Astrocyte of the spinal cord (primary cell): Measurements from ENCODE around the gene P2RY6.

Experiments used
- DNase-seq: peaks from one replicate; pipeline ENCODE4 v3.0.0; 2011; ENCODE audit warnings: low read depth, low spot score
- H3K4me3 ChIP-seq: 2 replicates; pipeline ENCODE4 v1.5.1; 2011; ENCODE audit warnings: low read depth, mild to moderate bottlenecking, low read length, moderate library complexity
- CTCF ChIP-seq: IDR thresholded peaks from 2 replicates; pipeline ENCODE4 v1.5.1; 2012; ENCODE audit warnings: low read depth, mild to moderate bottlenecking, low read length, inconsistent platforms
- in situ Hi-C: cut with HindIII; loops from 2 replicates; pipeline ENCODE4 v1.10.0; 2017; ENCODE audit warnings: low sequenced_read_pairs

Gene P2RY6

GRCh38 chr11:73271936-73272679 is at the start of gene P2RY6:
Gene P2RY6, plus strand, starts transcription at chr11:73272338. Its CDS starts 24,181 bp downstream, at chr11:73296519.
- H3K4me3 ChIP-seq: no peak within 1 kb of the TSS
- peak; percentile 20 for DNase-seq
- in situ Hi-C loops: no loop called here
- no peak for TF ChIP-seq CTCF

- TF ChIP-seq CTCF: no peak
- DNase-seq: no peak
- in situ Hi-C loops: no loop called here
- no peak overlapping the region for H3K4me3 ChIP-seq
Observed at GRCh38 chr11:73223998-73224730, 48.0 kb upstream of the P2RY6 start.

GRCh38 chr11:73225001-73225686 is 47.0 kb upstream of the P2RY6 start:
- DNase-seq: no peak
- no peak for TF ChIP-seq CTCF
- in situ Hi-C loops: no loop called here
- H3K4me3 ChIP-seq: no peak overlapping the region

- H3K4me3 ChIP-seq: no peak overlapping the region
- in situ Hi-C loops: no loop called here
- no peak for DNase-seq
- no peak for TF ChIP-seq CTCF
Observed at GRCh38 chr11:73225851-73226250, 46.3 kb upstream of the P2RY6 start.

- in situ Hi-C loops: no loop called here
- no peak for DNase-seq
- no peak overlapping the region for H3K4me3 ChIP-seq
- TF ChIP-seq CTCF: no peak
Observed at GRCh38 chr11:73226297-73227006, 45.7 kb upstream of the P2RY6 start.

- no peak for TF ChIP-seq CTCF
- in situ Hi-C loops: no loop called here
- no peak for DNase-seq
- H3K4me3 ChIP-seq: no peak overlapping the region
Observed at GRCh38 chr11:73227571-73228211, 44.4 kb upstream of the P2RY6 start.
